Measurements from ENCODE around the gene CBX5.

CBX5 gene

GRCh38 chr12:54306925-54307741 is 27.2 kb upstream of the CBX5 start:
- TF ChIP-seq, protein P1, sequence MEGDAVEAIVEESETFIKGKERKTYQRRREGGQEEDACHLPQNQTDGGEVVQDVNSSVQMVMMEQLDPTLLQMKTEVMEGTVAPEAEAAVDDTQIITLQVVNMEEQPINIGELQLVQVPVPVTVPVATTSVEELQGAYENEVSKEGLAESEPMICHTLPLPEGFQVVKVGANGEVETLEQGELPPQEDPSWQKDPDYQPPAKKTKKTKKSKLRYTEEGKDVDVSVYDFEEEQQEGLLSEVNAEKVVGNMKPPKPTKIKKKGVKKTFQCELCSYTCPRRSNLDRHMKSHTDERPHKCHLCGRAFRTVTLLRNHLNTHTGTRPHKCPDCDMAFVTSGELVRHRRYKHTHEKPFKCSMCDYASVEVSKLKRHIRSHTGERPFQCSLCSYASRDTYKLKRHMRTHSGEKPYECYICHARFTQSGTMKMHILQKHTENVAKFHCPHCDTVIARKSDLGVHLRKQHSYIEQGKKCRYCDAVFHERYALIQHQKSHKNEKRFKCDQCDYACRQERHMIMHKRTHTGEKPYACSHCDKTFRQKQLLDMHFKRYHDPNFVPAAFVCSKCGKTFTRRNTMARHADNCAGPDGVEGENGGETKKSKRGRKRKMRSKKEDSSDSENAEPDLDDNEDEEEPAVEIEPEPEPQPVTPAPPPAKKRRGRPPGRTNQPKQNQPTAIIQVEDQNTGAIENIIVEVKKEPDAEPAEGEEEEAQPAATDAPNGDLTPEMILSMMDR (IDR thresholded peaks at IDR 0.05; ENCODE audit: extremely low read depth, missing control alignments): no peak
- no peak for DNase-seq (ENCODE audit: low spot score)

- DNase-seq (ENCODE audit: low spot score): no peak
These were observed 24.4 kb upstream of the CBX5 start for GRCh38 chr12:54304187-54304810.

DNA sequence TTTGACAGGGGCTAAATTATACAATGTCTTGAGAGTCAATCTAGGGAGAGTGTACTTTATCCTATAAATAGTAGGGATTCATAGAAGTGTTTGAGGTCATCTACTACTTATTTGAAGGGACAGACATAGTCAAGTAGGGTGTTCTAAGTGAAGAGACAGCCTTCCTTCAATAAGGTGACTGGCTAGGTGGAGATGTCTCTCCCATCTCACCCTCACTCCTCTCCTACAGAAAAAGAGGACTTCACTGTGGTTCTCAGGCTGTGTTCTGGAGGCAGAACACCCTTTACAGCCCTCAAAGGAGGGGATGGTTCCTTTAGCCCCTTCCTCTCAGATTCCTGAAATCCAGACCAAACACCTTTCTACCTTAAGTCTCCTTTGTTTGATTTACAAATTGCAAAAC is 23.7 kb upstream of the CBX5 start:
- TF ChIP-seq, protein P1 (IDR thresholded peaks at IDR 0.05; ENCODE audit: extremely low read depth, missing control alignments): no peak

More at GRCh38 chr12:54304187-54304810, 24.4 kb upstream of the CBX5 start:
- TF ChIP-seq, protein P1 (IDR thresholded peaks at IDR 0.05; ENCODE audit: extremely low read depth, missing control alignments): no peak

DNA sequence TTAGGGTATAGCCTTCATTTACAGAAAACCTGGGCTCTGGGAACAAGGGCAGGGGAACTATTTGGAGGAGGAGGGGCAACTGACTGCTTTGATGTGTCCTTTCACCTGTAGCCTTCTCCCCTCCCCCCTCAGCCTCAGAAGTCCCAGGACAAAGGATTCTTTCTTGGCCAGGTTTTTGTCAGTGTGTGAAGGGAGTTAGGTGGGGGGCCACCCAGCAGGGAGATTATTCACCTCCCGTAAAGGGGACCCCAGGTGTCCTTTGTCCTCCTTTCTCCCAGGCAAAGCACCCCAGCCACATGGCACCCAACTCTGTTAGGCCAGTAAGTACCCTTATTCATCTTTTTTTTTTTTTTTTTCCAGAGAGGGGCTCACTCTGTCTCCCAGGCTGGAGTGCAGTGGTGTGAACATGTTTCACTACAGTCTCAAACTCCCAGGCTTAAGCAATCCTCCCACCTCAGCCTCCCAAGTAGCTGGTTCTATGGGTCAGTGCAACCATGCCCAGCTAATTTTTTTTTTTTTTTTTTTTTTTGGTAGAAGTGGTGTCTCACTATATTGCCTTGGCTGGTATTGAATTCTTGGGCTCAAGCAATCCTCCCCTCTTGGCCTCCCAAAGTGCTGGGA is 21.6 kb upstream of the CBX5 start:
- TF ChIP-seq, protein P1 (IDR thresholded peaks at IDR 0.05; ENCODE audit: extremely low read depth, missing control alignments): no peak
- no peak for DNase-seq (ENCODE audit: low spot score)

More for the DNA sequence above, 23.7 kb upstream of the CBX5 start:
- no peak for DNase-seq (ENCODE audit: low spot score)

GRCh38 chr12:54300732-54301427 is 21.0 kb upstream of the CBX5 start, which contains the start of gene NFE2:
Gene NFE2, minus strand, starts transcription at chr12:54301015. Its CDS starts 5,767 bp downstream, at chr12:54295248.
- DNase-seq (ENCODE audit: low spot score): no peak
- TF ChIP-seq, protein P1 (IDR thresholded peaks at IDR 0.05; ENCODE audit: extremely low read depth, missing control alignments): no peak

GRCh38 chr12:54300225-54300731 is 20.4 kb upstream of the CBX5 start:
- TF ChIP-seq, protein P1 (IDR thresholded peaks at IDR 0.05; ENCODE audit: extremely low read depth, missing control alignments): no peak
- DNase-seq (ENCODE audit: low spot score): no peak

Measured in GM20000 (cell line).